IMR-90 (cell line): ENCODE results near the gene MAP7. TPM values are rescaled to one million over a fixed set of nuclear protein-coding genes. Genes with fewer than 3 reads are reported as not detected.
A peak's percentile ranks its signal among the peaks of the same experiment; 100 is the strongest.

Source experiments
- ATAC-seq: fragments of 200-7000 bp; cut with Tn5 transposase; 2 replicates; pipeline ENCODE4 v1.9.1; 2020; ENCODE audit warnings: low read depth, mild to moderate bottlenecking, moderate library complexity
- BruUV-seq: library from RNA; stranded (reverse); fragments of 400-500 nt; replicated peaks from 2 replicates; lab custom pipeline; 2021; lab: Mats Ljungman, UMichigan
- CTCF ChIA-PET: fragments of 300-600 bp; formaldehyde crosslinking; extraction: SDS; loops from one replicate; lab custom pipeline; 2021; ENCODE audit warnings: antibody characterized with exemption; lab: Yijun Ruan, JAX
- POLR2A ChIA-PET: fragments of 300-600 bp; sonication (Branson Sonifier 250); formaldehyde crosslinking; loops from one replicate; lab custom pipeline; 2022; ENCODE audit warnings: antibody characterized with exemption; ENCODE audit not compliant: unreplicated experiment; lab: Charles Lee
- DNase-seq: peaks from one replicate; pipeline ENCODE4 v3.0.0; 2013
- H2AFZ ChIP-seq: replicated peaks from 2 replicates; pipeline ENCODE3; 2013; ENCODE audit warnings: low read length, mild to moderate bottlenecking; ENCODE audit not compliant: poor library complexity
- H2AK5ac ChIP-seq: 2 replicates; pipeline ENCODE4 v1.6.1; 2013; ENCODE audit warnings: low read depth, low read length, inconsistent platforms
- H2AK9ac ChIP-seq: replicated peaks from 2 replicates; pipeline ENCODE3; 2013; ENCODE audit warnings: mild to moderate bottlenecking, low read depth, low read length, moderate library complexity; ENCODE audit not compliant: poor library complexity
- H2BK120ac ChIP-seq: 2 replicates; pipeline ENCODE4 v1.6.1; 2013; ENCODE audit warnings: low read depth, low read length, inconsistent platforms
- H2BK15ac ChIP-seq: 3 replicates; pipeline ENCODE4 v1.6.1; 2013; ENCODE audit warnings: low read depth, low read length, inconsistent platforms
- H2BK20ac ChIP-seq: 2 replicates; pipeline ENCODE4 v1.6.1; 2013; ENCODE audit warnings: low read depth, mild to moderate bottlenecking, inconsistent platforms, low read length, moderate library complexity
- H2BK5ac ChIP-seq: 2 replicates; pipeline ENCODE4 v1.6.1; 2013; ENCODE audit warnings: mild to moderate bottlenecking, low read depth, low read length, inconsistent platforms; ENCODE audit not compliant: poor library complexity, severe bottlenecking
- H3K14ac ChIP-seq: replicated peaks from 2 replicates; pipeline ENCODE4 v1.6.1; 2013; ENCODE audit warnings: low read depth, low read length, inconsistent platforms
- H3K18ac ChIP-seq: 2 replicates; pipeline ENCODE4 v1.6.1; 2013; ENCODE audit warnings: low read depth, low read length, control low read depth
- H3K23ac ChIP-seq: 2 replicates; pipeline ENCODE4 v1.6.1; 2013; ENCODE audit warnings: low read depth, low read length, inconsistent platforms
- H3K27ac ChIP-seq: 2 replicates; pipeline ENCODE4 v1.5.1; 2013; ENCODE audit warnings: mild to moderate bottlenecking, control low read depth, low read length; ENCODE audit not compliant: insufficient read depth
- H3K27me3 ChIP-seq: 2 replicates; pipeline ENCODE4 v1.6.1; 2013; ENCODE audit warnings: low read length; ENCODE audit not compliant: control insufficient read depth, insufficient read depth
- H3K36me3 ChIP-seq: 2 replicates; pipeline ENCODE4 v1.6.1; 2013; ENCODE audit warnings: low read length, mixed read lengths; ENCODE audit not compliant: control insufficient read depth, insufficient read depth
- H3K4ac ChIP-seq: 2 replicates; pipeline ENCODE4 v1.6.1; 2013; ENCODE audit warnings: low read depth, low read length, inconsistent platforms
- H3K4me1 ChIP-seq: 2 replicates; pipeline ENCODE4 v1.6.1; 2013; ENCODE audit warnings: low read length, mixed read lengths; ENCODE audit not compliant: control insufficient read depth, insufficient read depth
- H3K4me2 ChIP-seq: 2 replicates; pipeline ENCODE4 v1.6.1; 2013; ENCODE audit warnings: low read depth, mild to moderate bottlenecking, control low read depth, low read length, moderate library complexity
- H3K4me3 ChIP-seq: 2 replicates; pipeline ENCODE4 v1.5.1; 2013; ENCODE audit warnings: low read depth, mild to moderate bottlenecking, control low read depth, low read length, moderate library complexity; ENCODE audit not compliant: insufficient read depth
- H3K56ac ChIP-seq: 2 replicates; pipeline ENCODE4 v1.6.1; 2013; ENCODE audit warnings: low read length, inconsistent platforms; ENCODE audit not compliant: insufficient read depth; ENCODE audit errors: extremely low read depth
- H3K79me1 ChIP-seq, 2 experiments: 2 replicates each; pipeline ENCODE4 v1.6.1; 2013; ENCODE audit warnings: low read length in 2 of 2, inconsistent platforms in 1 of 2, low read depth in 1 of 2
- H3K9ac ChIP-seq: 2 replicates; pipeline ENCODE4 v1.6.1; 2013; ENCODE audit warnings: low read depth, low read length, control low read depth
- H3K9me1 ChIP-seq: 2 replicates; pipeline ENCODE4 v1.6.1; 2013; ENCODE audit warnings: low read length, inconsistent platforms; ENCODE audit not compliant: insufficient read depth
- H3K9me3 ChIP-seq: 2 replicates; pipeline ENCODE4 v1.6.1; 2013; ENCODE audit warnings: low read length; ENCODE audit not compliant: control insufficient read depth, insufficient read depth
- H4K20me1 ChIP-seq: 2 replicates; pipeline ENCODE4 v1.6.1; 2013; ENCODE audit warnings: low read length, inconsistent platforms; ENCODE audit not compliant: insufficient read depth
- H4K5ac ChIP-seq: 2 replicates; pipeline ENCODE4 v1.6.1; 2013; ENCODE audit warnings: mild to moderate bottlenecking, low read depth, low read length, control low read depth
- H4K8ac ChIP-seq, 2 experiments: 2 replicates each; pipeline ENCODE4 v1.6.1; 2013; ENCODE audit warnings: low read depth in 2 of 2, low read length in 2 of 2, control low read depth in 1 of 2, inconsistent platforms in 1 of 2
- H4K91ac ChIP-seq: 2 replicates; pipeline ENCODE4 v1.6.1; 2013; ENCODE audit warnings: low read depth, low read length, inconsistent platforms; ENCODE audit not compliant: insufficient read depth
- CEBPB ChIP-seq: IDR thresholded peaks from 2 replicates; pipeline ENCODE4 v1.6.1; 2012; ENCODE audit warnings: low read depth, low read length, improper control_type of control experiment
- WGBS, 2 experiments: methylation state at CpG; one replicate each; pipeline versions ENCODE4 v1.1.5 to v1.1.7; 2013; ENCODE audit warnings: missing lambda C conversion rate in 2 of 2; ENCODE audit not compliant: insufficient read length in 1 of 2; ENCODE audit errors: extremely low coverage in 2 of 2; 5-methylcytosine and 5-hydroxymethylcytosine counted together
- dilution Hi-C: fragments of 300-500 bp; cut with HindIII; formaldehyde crosslinking; loops from one replicate; pipeline ENCODE4 v1.14.3; 2018; ENCODE audit warnings: low sequenced_read_pairs; ENCODE audit not compliant: unreplicated experiment
- in situ Hi-C: fragments of 300-500 bp; cut with MboI; formaldehyde crosslinking; loops from 3 replicates; pipeline ENCODE4 v1.14.3; 2019; ENCODE audit warnings: low sequenced_read_pairs, inconsistent platforms, mixed read lengths
- intact Hi-C: fragments of 100-400 bp; cut with micrococcal nuclease; formaldehyde crosslinking; loops from 2 replicates; pipeline ENCODE4 v1.10.0; 2022
- polyA plus RNA-seq, 3 experiments: library from polyadenylated mRNA; depleted of rRNA; stranded (reverse); fragments of >200 nt; gene quantifications; 2 replicates each; pipeline ENCODE4 v1.2.3, GENCODE V29; 2012; ENCODE audit warnings: low replicate concordance in 1 of 3
- total RNA-seq: library from RNA; depleted of rRNA; stranded (reverse); fragments of >200 nt; gene quantifications from 2 replicates; pipeline ENCODE4 v1.2.3, GENCODE V29; 2012

MAP7 gene
- total and polyA plus RNA-seq, 2 of the 4 experiments (the other 2 are of a cell fraction): 0.19 to 0.36 TPM

DNA sequence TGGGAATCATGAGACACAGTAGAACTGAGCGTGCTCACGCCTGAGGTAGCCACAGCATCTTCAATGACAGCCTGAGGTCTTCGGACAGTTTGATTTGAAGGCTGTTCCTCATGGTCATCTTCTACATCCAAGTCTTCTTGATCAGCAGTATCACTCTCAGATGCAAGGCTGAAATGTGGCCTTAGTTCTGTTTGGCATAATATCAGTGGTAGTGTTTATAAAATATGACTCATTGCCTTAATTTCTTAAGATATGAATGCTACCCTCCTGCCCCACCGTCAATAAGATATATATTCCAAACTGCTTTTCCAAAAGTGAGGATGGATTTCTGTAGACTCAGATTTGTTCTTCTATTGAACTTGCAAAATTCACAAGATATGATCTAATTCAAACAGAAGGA, 17.5 kb upstream of the MAP7 start:
- Histone ChIP-seq H3K4me3 (no peak overlapping the region), H3K4me1 (peaks cover 5% of the 10 kb centered on the region; the same call in 1 of the 2 replicates), H2AFZ (no peak overlapping the region), H3K9me3 (peaks cover 2% of the 10 kb centered on the region; the same call in 1 of the 2 replicates), H2BK120ac (no peak overlapping the region), H3K18ac (no peak overlapping the region), H4K8ac (no peak overlapping the region), H3K36me3 (peaks cover 8% of the 10 kb centered on the region), H3K27me3 (no peaks in the 10 kb centered on the region), H2BK15ac (no peak overlapping the region), H3K23ac (no peak overlapping the region), H3K79me1 (peaks cover 3 to 17% of the 10 kb centered on the region in 2 experiments; a peak in 2 of 4 replicates), H4K91ac (no peak overlapping the region), H2BK20ac (no peak overlapping the region), H4K20me1 (no peaks in the 10 kb centered on the region; the same call in 1 of the 2 replicates), H3K4ac (no peak overlapping the region), H2AK9ac (no peak overlapping the region), H3K4me2 (no peak overlapping the region), H2AK5ac (peak overlapping the region; percentile 64; the same call in 1 of the 2 replicates), H4K5ac (no peak overlapping the region), H3K9me1 (peaks cover 6% of the 10 kb centered on the region), H3K14ac (no peak overlapping the region), H3K56ac (no peak overlapping the region), H3K27ac (no peak overlapping the region), H3K9ac (no peak overlapping the region), H2BK5ac (no peak overlapping the region)
- TF ChIP-seq CEBPB: no peak
- intact Hi-C loops: no loop called here
- no CpG with 5 or more reads among the region's 4 CpGs for WGBS, 2 experiments
- ATAC-seq (peak; percentile 69), DNase-seq (peak; percentile 33)
- ChIA-PET POLR2A (no interaction called here), CTCF (interaction anchor here (1.4 kb wide), 1 partner anchor 17 kb away, joined by 3 read pairs; the partner anchor contains the start of gene MAP7)
- in situ Hi-C loops: no loop called here
- dilution Hi-C loops: no loop called here
- no TSS peak for BruUV-seq
